IMR-90 (cell line): ENCODE results near the gene TMEM190. TPM values are rescaled to one million over a fixed set of nuclear protein-coding genes. Genes with fewer than 3 reads are reported as not detected.

Source experiments
- ATAC-seq: fragments of 200-7000 bp; cut with Tn5 transposase; 2 replicates; pipeline ENCODE4 v1.9.1; 2020; ENCODE audit warnings: low read depth, mild to moderate bottlenecking, moderate library complexity
- BruUV-seq: library from RNA; stranded (reverse); fragments of 400-500 nt; replicated peaks from 2 replicates; lab custom pipeline; 2021; lab: Mats Ljungman, UMichigan
- CTCF ChIA-PET: fragments of 300-600 bp; formaldehyde crosslinking; extraction: SDS; loops from one replicate; lab custom pipeline; 2021; ENCODE audit warnings: antibody characterized with exemption; lab: Yijun Ruan, JAX
- POLR2A ChIA-PET: fragments of 300-600 bp; sonication (Branson Sonifier 250); formaldehyde crosslinking; loops from one replicate; lab custom pipeline; 2022; ENCODE audit warnings: antibody characterized with exemption; ENCODE audit not compliant: unreplicated experiment; lab: Charles Lee
- DNase-seq: peaks from one replicate; pipeline ENCODE4 v3.0.0; 2013
- H2AFZ ChIP-seq: replicated peaks from 2 replicates; pipeline ENCODE3; 2013; ENCODE audit warnings: low read length, mild to moderate bottlenecking; ENCODE audit not compliant: poor library complexity
- H2AK5ac ChIP-seq: 2 replicates; pipeline ENCODE4 v1.6.1; 2013; ENCODE audit warnings: low read depth, low read length, inconsistent platforms
- H2AK9ac ChIP-seq: replicated peaks from 2 replicates; pipeline ENCODE3; 2013; ENCODE audit warnings: mild to moderate bottlenecking, low read depth, low read length, moderate library complexity; ENCODE audit not compliant: poor library complexity
- H2BK120ac ChIP-seq: 2 replicates; pipeline ENCODE4 v1.6.1; 2013; ENCODE audit warnings: low read depth, low read length, inconsistent platforms
- H2BK15ac ChIP-seq: 3 replicates; pipeline ENCODE4 v1.6.1; 2013; ENCODE audit warnings: low read depth, low read length, inconsistent platforms
- H2BK20ac ChIP-seq: 2 replicates; pipeline ENCODE4 v1.6.1; 2013; ENCODE audit warnings: low read depth, mild to moderate bottlenecking, inconsistent platforms, low read length, moderate library complexity
- H2BK5ac ChIP-seq: 2 replicates; pipeline ENCODE4 v1.6.1; 2013; ENCODE audit warnings: mild to moderate bottlenecking, low read depth, low read length, inconsistent platforms; ENCODE audit not compliant: poor library complexity, severe bottlenecking
- H3K14ac ChIP-seq: replicated peaks from 2 replicates; pipeline ENCODE4 v1.6.1; 2013; ENCODE audit warnings: low read depth, low read length, inconsistent platforms
- H3K18ac ChIP-seq: 2 replicates; pipeline ENCODE4 v1.6.1; 2013; ENCODE audit warnings: low read depth, low read length, control low read depth
- H3K23ac ChIP-seq: 2 replicates; pipeline ENCODE4 v1.6.1; 2013; ENCODE audit warnings: low read depth, low read length, inconsistent platforms
- H3K27ac ChIP-seq: 2 replicates; pipeline ENCODE4 v1.5.1; 2013; ENCODE audit warnings: mild to moderate bottlenecking, control low read depth, low read length; ENCODE audit not compliant: insufficient read depth
- H3K27me3 ChIP-seq: 2 replicates; pipeline ENCODE4 v1.6.1; 2013; ENCODE audit warnings: low read length; ENCODE audit not compliant: control insufficient read depth, insufficient read depth
- H3K36me3 ChIP-seq: 2 replicates; pipeline ENCODE4 v1.6.1; 2013; ENCODE audit warnings: low read length, mixed read lengths; ENCODE audit not compliant: control insufficient read depth, insufficient read depth
- H3K4ac ChIP-seq: 2 replicates; pipeline ENCODE4 v1.6.1; 2013; ENCODE audit warnings: low read depth, low read length, inconsistent platforms
- H3K4me1 ChIP-seq: 2 replicates; pipeline ENCODE4 v1.6.1; 2013; ENCODE audit warnings: low read length, mixed read lengths; ENCODE audit not compliant: control insufficient read depth, insufficient read depth
- H3K4me2 ChIP-seq: 2 replicates; pipeline ENCODE4 v1.6.1; 2013; ENCODE audit warnings: low read depth, mild to moderate bottlenecking, control low read depth, low read length, moderate library complexity
- H3K4me3 ChIP-seq: 2 replicates; pipeline ENCODE4 v1.5.1; 2013; ENCODE audit warnings: low read depth, mild to moderate bottlenecking, control low read depth, low read length, moderate library complexity; ENCODE audit not compliant: insufficient read depth
- H3K56ac ChIP-seq: 2 replicates; pipeline ENCODE4 v1.6.1; 2013; ENCODE audit warnings: low read length, inconsistent platforms; ENCODE audit not compliant: insufficient read depth; ENCODE audit errors: extremely low read depth
- H3K79me1 ChIP-seq, 2 experiments: 2 replicates each; pipeline ENCODE4 v1.6.1; 2013; ENCODE audit warnings: low read length in 2 of 2, inconsistent platforms in 1 of 2, low read depth in 1 of 2
- H3K9ac ChIP-seq: 2 replicates; pipeline ENCODE4 v1.6.1; 2013; ENCODE audit warnings: low read depth, low read length, control low read depth
- H3K9me1 ChIP-seq: 2 replicates; pipeline ENCODE4 v1.6.1; 2013; ENCODE audit warnings: low read length, inconsistent platforms; ENCODE audit not compliant: insufficient read depth
- H3K9me3 ChIP-seq: 2 replicates; pipeline ENCODE4 v1.6.1; 2013; ENCODE audit warnings: low read length; ENCODE audit not compliant: control insufficient read depth, insufficient read depth
- H4K20me1 ChIP-seq: 2 replicates; pipeline ENCODE4 v1.6.1; 2013; ENCODE audit warnings: low read length, inconsistent platforms; ENCODE audit not compliant: insufficient read depth
- H4K5ac ChIP-seq: 2 replicates; pipeline ENCODE4 v1.6.1; 2013; ENCODE audit warnings: mild to moderate bottlenecking, low read depth, low read length, control low read depth
- H4K8ac ChIP-seq, 2 experiments: 2 replicates each; pipeline ENCODE4 v1.6.1; 2013; ENCODE audit warnings: low read depth in 2 of 2, low read length in 2 of 2, control low read depth in 1 of 2, inconsistent platforms in 1 of 2
- H4K91ac ChIP-seq: 2 replicates; pipeline ENCODE4 v1.6.1; 2013; ENCODE audit warnings: low read depth, low read length, inconsistent platforms; ENCODE audit not compliant: insufficient read depth
- CEBPB ChIP-seq: IDR thresholded peaks from 2 replicates; pipeline ENCODE4 v1.6.1; 2012; ENCODE audit warnings: low read depth, low read length, improper control_type of control experiment
- RAD21 ChIP-seq: IDR thresholded peaks from 2 replicates; pipeline ENCODE4 v1.6.1; 2012; ENCODE audit warnings: low read length, improper control_type of control experiment
- WGBS, 2 experiments: methylation state at CpG; one replicate each; pipeline versions ENCODE4 v1.1.5 to v1.1.7; 2013; ENCODE audit warnings: missing lambda C conversion rate in 2 of 2; ENCODE audit not compliant: insufficient read length in 1 of 2; ENCODE audit errors: extremely low coverage in 2 of 2; 5-methylcytosine and 5-hydroxymethylcytosine counted together
- dilution Hi-C: fragments of 300-500 bp; cut with HindIII; formaldehyde crosslinking; loops from one replicate; pipeline ENCODE4 v1.14.3; 2018; ENCODE audit warnings: low sequenced_read_pairs; ENCODE audit not compliant: unreplicated experiment
- in situ Hi-C: fragments of 300-500 bp; cut with MboI; formaldehyde crosslinking; loops from 3 replicates; pipeline ENCODE4 v1.14.3; 2019; ENCODE audit warnings: low sequenced_read_pairs, inconsistent platforms, mixed read lengths
- intact Hi-C: fragments of 100-400 bp; cut with micrococcal nuclease; formaldehyde crosslinking; loops from 2 replicates; pipeline ENCODE4 v1.10.0; 2022
- polyA plus RNA-seq, 3 experiments: library from polyadenylated mRNA; depleted of rRNA; stranded (reverse); fragments of >200 nt; gene quantifications; 2 replicates each; pipeline ENCODE4 v1.2.3, GENCODE V29; 2012; ENCODE audit warnings: low replicate concordance in 1 of 3
- total RNA-seq: library from RNA; depleted of rRNA; stranded (reverse); fragments of >200 nt; gene quantifications from 2 replicates; pipeline ENCODE4 v1.2.3, GENCODE V29; 2012

TMEM190 gene
- total and polyA plus RNA-seq, 2 of the 4 experiments (the other 2 are of a cell fraction): 1.6 TPM; not detected in 1

- H3K14ac ChIP-seq: peak overlapping the region; percentile 95
- no peak for DNase-seq
- BruUV-seq: no TSS peak
Measured at GRCh38 chr19:55406091-55406825, 29.6 kb downstream of the TMEM190 start.

More at GRCh38 chr19:55406091-55406825, 29.6 kb downstream of the TMEM190 start:
- Histone ChIP-seq H2BK5ac (peak overlapping the region; percentile 49), H3K23ac (peak overlapping the region; percentile 96), H4K5ac (no peak overlapping the region), H2BK15ac (no peak overlapping the region), H3K18ac (no peak overlapping the region), H4K20me1 (peaks cover 50% of the 10 kb centered on the region), H2AK9ac (peak overlapping the region; percentile 94), H4K8ac (no peak overlapping the region), H3K9me3 (no peaks in the 10 kb centered on the region), H3K4me3 (peak overlapping the region; percentile 64), H3K4me1 (peaks cover 17% of the 10 kb centered on the region), H3K9me1 (peaks cover 19% of the 10 kb centered on the region), H3K27me3 (no peaks in the 10 kb centered on the region), H3K27ac (peak overlapping the region; percentile 73; the same call in 1 of the 2 replicates), H3K56ac (no peak overlapping the region), H3K36me3 (peaks cover 35% of the 10 kb centered on the region), H3K4ac (no peak overlapping the region; the same call in 1 of the 2 replicates), H3K4me2 (peak overlapping the region; percentile 98), H4K91ac (no peak overlapping the region), H2BK120ac (no peak overlapping the region), H3K79me1 (peaks cover 7 to 46% of the 10 kb centered on the region in 2 experiments), H2AFZ (peak overlapping the region; percentile 0), H2AK5ac (0 out of 2 replicates have a peak overlapping the region, but pooled peaks have one; percentile 5), H3K9ac (peak overlapping the region; percentile 76), H2BK20ac (no peak overlapping the region)
- CTCF ChIA-PET: no interaction called here
- TF ChIP-seq CEBPB (0 out of 2 replicates have a peak, but pooled peaks have one; percentile 9), RAD21 (no peak)
- POLR2A ChIA-PET: interaction anchor here (1.0 kb wide), 2 partner anchors 19 to 105 kb away, joined by 3 to 4 read pairs; no protein-coding TSS in a partner anchor
- in situ Hi-C loops (no loop called here), intact Hi-C loops (loop anchor here (5.0 kb wide), 1 partner anchor 96 kb away; no protein-coding TSS in a partner anchor), dilution Hi-C loops (no loop called here)
- 82% methylated on average over 7 of the region's 14 CpGs; no CpG with 5 or more reads in 1 of the 2 experiments for WGBS, 2 experiments
- ATAC-seq: no peak
